Colonic mucosa (tissue), 4 donors: ENCODE data around the gene PRKN. TPM values are rescaled to one million over a fixed set of nuclear protein-coding genes. Genes with fewer than 3 reads are reported as not detected.

Experiments used
- DNase-seq: peaks from one replicate; pipeline ENCODE4 v3.0.0-alpha.2; 2020
- H3K27ac ChIP-seq: fragments of 200-600 bp; one replicate; pipeline ENCODE4 v1.8.0; 2021
- H3K27me3 ChIP-seq: fragments of 200-600 bp; one replicate; pipeline ENCODE4 v1.8.0; 2021
- H3K36me3 ChIP-seq: fragments of 200-600 bp; one replicate; pipeline ENCODE4 v1.8.0; 2021
- H3K4me1 ChIP-seq: fragments of 200-600 bp; one replicate; pipeline ENCODE4 v1.8.0; 2021; ENCODE audit warnings: mild to moderate bottlenecking
- H3K4me3 ChIP-seq: fragments of 200-600 bp; one replicate; pipeline ENCODE4 v1.8.0; 2021
- H3K9ac ChIP-seq, 2 donors: one replicate each; pipeline ENCODE4 v1.7.0; 2013; ENCODE audit warnings: control low read depth in 2 of 2, low read depth in 2 of 2, low read length in 2 of 2
- H3K9me3 ChIP-seq: fragments of 200-600 bp; one replicate; pipeline ENCODE4 v1.8.0; 2021
- intact Hi-C: fragments of 100-400 bp; cut with DNase I; formaldehyde crosslinking; loops from one replicate; pipeline ENCODE4 v1.14.1; 2022
- total RNA-seq, 2 donors: library from RNA; stranded (reverse); fragmentation: NEBNext Ultra II Directional in 1 of 2; extraction: Animal tissue kit (Norgen Biotek cat#: 25700) in 1 of 2; gene quantifications; one replicate each; pipeline ENCODE4 v1.2.1, GENCODE V29; 2021
- TF ChIP-seq, protein P1 (sequence below): fragments of 200-600 bp; IDR thresholded peaks from one replicate; pipeline ENCODE4 v1.8.0; 2022; ENCODE audit warnings: antibody characterized with exemption, mild to moderate bottlenecking
- donor health status: healthy.
- donor health status: DM: no; HTN: no; CAD: no.
- donor health status: DM: no; HTN: no; CAD: no.

PRKN gene
- total RNA-seq, 2 donors from 2014 or later, result 3.7 to 8.1 TPM

DNA sequence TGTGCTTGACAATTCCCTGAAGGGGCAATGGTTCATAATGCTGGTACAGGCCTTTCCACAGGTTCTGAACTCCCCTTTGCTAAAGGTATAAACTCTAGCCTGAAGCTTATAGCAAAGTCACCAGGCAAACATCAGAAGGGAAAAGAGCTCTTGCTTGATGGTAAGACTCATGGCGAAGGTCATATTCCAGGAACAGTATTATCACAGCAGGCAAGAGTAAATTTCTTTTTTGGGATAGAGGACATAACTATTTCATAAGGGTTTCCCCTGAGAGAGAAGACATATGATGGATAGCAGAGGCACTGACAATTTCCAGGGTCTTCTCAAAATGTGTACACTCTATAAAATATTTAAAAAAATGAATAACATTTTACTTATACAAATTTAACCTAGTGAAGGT, 86.8 kb downstream of the PRKN start:
- DNase-seq, result no peak
- no peak overlapping the region for H3K27ac ChIP-seq
- H3K4me1 ChIP-seq, result no peaks in the 10 kb centered on the region
- no peaks in the 10 kb centered on the region for H3K27me3 ChIP-seq
- TF ChIP-seq, protein P1, sequence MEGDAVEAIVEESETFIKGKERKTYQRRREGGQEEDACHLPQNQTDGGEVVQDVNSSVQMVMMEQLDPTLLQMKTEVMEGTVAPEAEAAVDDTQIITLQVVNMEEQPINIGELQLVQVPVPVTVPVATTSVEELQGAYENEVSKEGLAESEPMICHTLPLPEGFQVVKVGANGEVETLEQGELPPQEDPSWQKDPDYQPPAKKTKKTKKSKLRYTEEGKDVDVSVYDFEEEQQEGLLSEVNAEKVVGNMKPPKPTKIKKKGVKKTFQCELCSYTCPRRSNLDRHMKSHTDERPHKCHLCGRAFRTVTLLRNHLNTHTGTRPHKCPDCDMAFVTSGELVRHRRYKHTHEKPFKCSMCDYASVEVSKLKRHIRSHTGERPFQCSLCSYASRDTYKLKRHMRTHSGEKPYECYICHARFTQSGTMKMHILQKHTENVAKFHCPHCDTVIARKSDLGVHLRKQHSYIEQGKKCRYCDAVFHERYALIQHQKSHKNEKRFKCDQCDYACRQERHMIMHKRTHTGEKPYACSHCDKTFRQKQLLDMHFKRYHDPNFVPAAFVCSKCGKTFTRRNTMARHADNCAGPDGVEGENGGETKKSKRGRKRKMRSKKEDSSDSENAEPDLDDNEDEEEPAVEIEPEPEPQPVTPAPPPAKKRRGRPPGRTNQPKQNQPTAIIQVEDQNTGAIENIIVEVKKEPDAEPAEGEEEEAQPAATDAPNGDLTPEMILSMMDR, result no peak
- intact Hi-C loops, result no loop called here
- no peak overlapping the region for H3K4me3 ChIP-seq
- no peak overlapping the region for H3K9ac ChIP-seq
- H3K9me3 ChIP-seq, result no peaks in the 10 kb centered on the region
- H3K36me3 ChIP-seq, result no peaks in the 10 kb centered on the region

DNA sequence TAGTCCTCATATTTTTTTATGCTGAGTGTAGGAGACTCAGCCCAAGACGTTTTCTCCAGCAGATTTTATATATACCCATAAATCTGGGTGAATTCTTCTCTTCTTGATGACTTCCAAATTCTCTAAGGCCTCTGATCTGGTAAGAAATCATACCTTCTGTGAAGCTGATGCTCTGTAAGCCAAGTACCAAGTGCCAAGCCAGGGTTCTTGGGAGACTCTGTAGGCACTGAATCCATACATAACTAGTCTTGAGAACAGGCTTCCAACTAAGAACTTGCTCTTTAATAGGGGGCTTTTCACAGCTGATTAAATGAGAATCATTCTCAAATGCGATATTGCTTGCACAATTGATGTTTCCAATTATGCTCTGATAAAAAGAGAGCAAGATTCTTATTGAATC, 87.6 kb downstream of the PRKN start:
- Histone ChIP-seq H3K36me3 (no peaks in the 10 kb centered on the region), H3K4me3 (no peak overlapping the region), H3K9ac (no peak overlapping the region), H3K27me3 (no peaks in the 10 kb centered on the region), H3K4me1 (no peaks in the 10 kb centered on the region), H3K9me3 (no peaks in the 10 kb centered on the region), H3K27ac (no peak overlapping the region)
- no peak for DNase-seq
- TF ChIP-seq, protein P1, result no peak
- intact Hi-C loops, result no loop called here

DNA sequence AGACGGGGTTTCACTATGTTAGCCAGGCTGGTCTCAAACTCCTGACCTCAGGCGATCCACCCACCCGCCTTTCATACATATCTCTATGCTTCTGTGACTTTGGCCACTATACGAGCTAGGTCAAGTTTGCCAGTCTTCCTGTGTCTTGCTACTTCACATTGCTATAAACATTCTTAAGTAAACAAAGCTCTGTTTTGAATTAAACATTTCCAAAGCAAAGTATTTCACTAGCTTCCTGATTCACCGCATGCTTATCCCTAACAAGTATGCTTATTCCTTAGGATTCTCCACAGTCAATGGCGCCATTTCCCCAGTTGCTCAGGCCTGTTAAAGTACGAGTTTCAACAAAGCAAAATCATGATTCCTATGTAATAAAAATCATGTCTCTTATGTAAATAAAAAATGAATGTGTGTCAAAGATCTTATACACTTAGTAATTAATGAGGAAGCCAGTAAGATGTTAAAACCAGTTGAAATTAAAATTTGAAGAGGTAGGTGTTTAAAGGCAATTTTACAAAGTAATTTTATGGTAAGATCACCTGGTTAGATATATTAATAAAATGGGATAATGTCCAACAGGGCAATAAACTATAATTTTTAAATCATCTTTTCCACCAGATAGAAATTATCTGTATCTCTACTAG, 88.5 kb downstream of the PRKN start:
- intact Hi-C loops, result no loop called here

DNA sequence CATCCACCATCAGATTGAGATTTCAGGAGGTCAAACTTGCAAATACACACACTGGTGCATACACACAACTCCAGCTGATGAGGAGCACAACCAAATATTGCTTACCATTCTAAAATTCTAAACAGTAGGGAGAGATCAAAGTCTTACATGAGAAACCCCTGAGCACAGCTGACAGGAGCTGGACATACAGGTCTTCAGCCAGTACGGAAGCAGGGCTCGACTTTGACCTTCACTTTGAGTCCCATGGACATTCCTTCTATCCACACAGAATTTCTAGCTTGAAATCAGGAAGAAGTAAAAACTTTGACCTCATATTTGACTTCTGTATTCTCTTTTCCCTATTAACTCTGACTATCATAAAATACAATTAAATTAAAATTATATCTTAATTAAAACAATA, 90.2 kb downstream of the PRKN start:
- no peak for DNase-seq
- no peaks in the 10 kb centered on the region for H3K9me3 ChIP-seq
- H3K27ac ChIP-seq, result no peak overlapping the region
- H3K9ac ChIP-seq, result no peak overlapping the region
- TF ChIP-seq, protein P1, result no peak
- no peaks in the 10 kb centered on the region for H3K27me3 ChIP-seq
- intact Hi-C loops, result no loop called here
- H3K36me3 ChIP-seq, result no peaks in the 10 kb centered on the region
- no peak overlapping the region for H3K4me3 ChIP-seq
- H3K4me1 ChIP-seq, result no peaks in the 10 kb centered on the region

More for the DNA sequence above, 88.5 kb downstream of the PRKN start:
- no peaks in the 10 kb centered on the region for H3K27me3 ChIP-seq
- no peak overlapping the region for H3K27ac ChIP-seq
- H3K36me3 ChIP-seq, result no peaks in the 10 kb centered on the region
- H3K9ac ChIP-seq, result no peak overlapping the region
- no peak for DNase-seq
- TF ChIP-seq, protein P1, result no peak
- no peak overlapping the region for H3K4me3 ChIP-seq
- H3K9me3 ChIP-seq, result no peaks in the 10 kb centered on the region
- H3K4me1 ChIP-seq, result no peaks in the 10 kb centered on the region

DNA sequence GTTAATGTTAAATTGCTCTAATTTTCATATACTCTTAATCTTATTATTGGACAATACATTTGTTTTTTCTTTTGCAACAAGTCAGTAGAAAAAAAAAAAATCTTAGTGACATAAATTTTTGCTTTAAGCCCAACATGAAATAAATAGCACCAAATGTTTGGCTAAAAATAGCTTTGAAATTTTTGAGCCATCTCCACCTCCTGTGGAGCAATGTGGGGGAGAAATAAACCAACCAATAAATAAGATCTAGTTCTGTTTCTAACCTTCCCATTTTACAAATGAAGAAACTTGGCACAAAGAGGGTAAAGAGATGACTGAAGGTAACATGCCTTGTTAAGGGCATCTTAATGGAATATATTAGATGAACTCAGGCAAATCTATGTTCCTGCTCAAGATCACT, 91.4 kb downstream of the PRKN start:
- no peak for DNase-seq
- Histone ChIP-seq H3K9ac (no peak overlapping the region), H3K27me3 (no peaks in the 10 kb centered on the region), H3K4me3 (no peak overlapping the region), H3K27ac (no peak overlapping the region), H3K9me3 (no peaks in the 10 kb centered on the region), H3K36me3 (no peaks in the 10 kb centered on the region), H3K4me1 (no peaks in the 10 kb centered on the region)
- TF ChIP-seq, protein P1, result no peak
- intact Hi-C loops, result no loop called here
